Endothelial cell of umbilical vein (primary cell): Measurements from ENCODE around the gene TSSK6.

Experiments used
- CTCF ChIP-seq, 2 donors: IDR thresholded peaks; 1 replicate in 1 of 2; 2 replicates in 1 of 2; pipeline ENCODE4 v1.5.1; 2011; ENCODE audit warnings: low read length in 2 of 2, mild to moderate bottlenecking in 2 of 2, moderate library complexity in 2 of 2, control low read depth in 1 of 2, inconsistent platforms in 1 of 2, low read depth in 1 of 2; ENCODE audit not compliant: insufficient read depth in 1 of 2; ENCODE audit errors: extremely low read depth in 1 of 2
- EZH2 ChIP-seq: IDR thresholded peaks from 2 replicates; pipeline ENCODE4 v1.6.1; 2012; ENCODE audit warnings: borderline replicate concordance, low read depth, mild to moderate bottlenecking, moderate library complexity, low read length, inconsistent platforms; ENCODE audit not compliant: severe bottlenecking
- POLR2A ChIP-seq: IDR thresholded peaks from 2 replicates; pipeline ENCODE4 v1.6.1; 2012; ENCODE audit warnings: low read depth, mild to moderate bottlenecking, control low read depth, low read length

DNA sequence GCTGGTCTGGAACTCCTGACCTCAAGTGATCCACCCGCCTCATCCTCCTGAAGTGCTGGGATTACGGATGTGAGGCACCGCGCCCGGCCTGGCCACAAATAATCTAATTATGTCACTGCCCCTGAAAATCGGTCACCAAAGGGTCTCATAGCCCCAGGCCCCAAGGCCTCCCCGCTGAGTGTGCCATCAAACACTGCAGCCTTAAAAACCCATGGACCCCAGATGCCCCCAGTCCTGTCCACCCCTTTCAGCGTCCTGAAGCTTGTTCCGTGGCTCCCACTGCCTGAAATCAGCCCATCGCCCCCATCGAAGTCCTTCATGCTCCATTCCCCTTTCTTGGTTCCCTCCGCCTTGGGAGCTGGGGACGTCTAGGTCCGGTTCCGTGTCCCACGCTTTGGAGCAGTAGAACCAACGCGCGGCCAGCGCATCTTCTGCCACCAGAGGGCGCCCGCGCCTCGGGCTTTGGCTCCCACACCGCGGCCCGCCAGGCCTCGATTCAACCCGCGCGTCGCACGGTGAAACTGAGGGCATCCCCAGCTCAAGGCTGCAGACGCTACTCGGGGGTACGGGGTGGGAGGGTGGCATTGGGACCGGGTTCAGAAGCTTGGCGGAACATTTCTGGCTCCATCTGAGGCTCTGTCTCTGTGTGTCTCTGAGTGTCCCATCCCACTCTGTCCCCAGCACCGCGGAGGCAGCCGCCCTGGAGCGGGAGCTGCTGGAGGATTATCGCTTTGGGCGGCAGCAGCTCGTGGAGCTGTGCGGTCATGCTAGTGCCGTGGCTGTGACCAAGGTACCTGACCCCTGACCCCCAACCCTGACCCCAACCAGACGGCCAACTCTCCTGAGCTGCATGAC, 16.8 kb upstream of the TSSK6 start:
- TF ChIP-seq CTCF (IDR thresholded peaks at IDR 0.05; ENCODE audit: extremely low read depth in 1 of 2, insufficient read depth in 1 of 2, low read depth in 1 of 2, low read length in 2 of 2), result peak; percentile 96 to 99
- TF ChIP-seq EZH2, result no peak
- TF ChIP-seq POLR2A, result no peak
